Measurements from ENCODE around the gene FBXO30. TPM values are rescaled to one million over a fixed set of nuclear protein-coding genes. Genes with fewer than 3 reads are reported as not detected.
A peak's percentile ranks its signal among the peaks of the same experiment; 100 is the strongest.

Gene FBXO30
- total RNA-seq, 2 experiments from 2014 or later = 5.3 to 11.7 TPM

- DNase-seq (ENCODE audit: low spot score) = no peak
- Histone ChIP-seq H3K36me3 (ENCODE audit: insufficient read depth, low read length) (no peaks in the 10 kb centered on the region), H3K27ac (ENCODE audit: low read depth, low read length, poor library complexity, severe bottlenecking) (no peak overlapping the region), H3K4me3 (ENCODE audit: low read depth, low read length, poor library complexity, severe bottlenecking) (no peak overlapping the region), H3K9me2 (ENCODE audit: insufficient read depth, low read length) (no peaks in the 10 kb centered on the region), H2AFZ (ENCODE audit: low read length) (no peak overlapping the region), H3K9me3 (ENCODE audit: low read length) (no peaks in the 10 kb centered on the region), H3K4me2 (ENCODE audit: low read length) (no peak overlapping the region), H4K20me1 (ENCODE audit: insufficient read depth, low read length) (no peaks in the 10 kb centered on the region), H3K4me1 (ENCODE audit: insufficient read depth, low read length, poor library complexity, severe bottlenecking) (peaks cover 8% of the 10 kb centered on the region), H3K79me2 (ENCODE audit: insufficient read depth, low read depth, low read length) (no peaks in the 10 kb centered on the region)
- ChIA-PET POLR2A (interaction anchor here (0.7 to 1.0 kb wide), 2 partner anchors 9 to 10 kb away, joined by 4 read pairs; no protein-coding TSS in a partner anchor), CTCF (ENCODE audit: unreplicated experiment) (no interaction called here)
- TF ChIP-seq EZH2phosphoT487 (IDR thresholded peaks at IDR 0.05; ENCODE audit: borderline replicate concordance, low read depth, low read length) (no peak), CTCF (conservative IDR thresholded peaks at IDR 0.05; ENCODE audit: low read length) (no peak)
- intact Hi-C loops (cut with micrococcal nuclease; ENCODE audit: unreplicated experiment) = loop anchor here (10.0 kb wide), 1 partner anchor 941 kb away; no protein-coding TSS in a partner anchor
- BruUV-seq (replicated peaks) = no TSS peak
Observed at GRCh38 chr6:145763742-145764141, 50.9 kb downstream of the FBXO30 start.

- no peaks in the 10 kb centered on the region for H3K9me3 ChIP-seq (ENCODE audit: low read length)
- peak; percentile 68 for DNase-seq (ENCODE audit: low spot score)
- no TSS peak for BruUV-seq (replicated peaks)
- H3K79me2 ChIP-seq (ENCODE audit: insufficient read depth, low read depth, low read length) = no peaks in the 10 kb centered on the region
- H3K4me3 ChIP-seq (ENCODE audit: low read depth, low read length, poor library complexity, severe bottlenecking) = no peak overlapping the region
- POLR2A ChIA-PET = interaction anchor here (1.2 to 1.7 kb wide), 3 partner anchors 10 to 102 kb away, joined by 3 to 4 read pairs (median 3); no protein-coding TSS in a partner anchor
- TF ChIP-seq CTCF (conservative IDR thresholded peaks at IDR 0.05; ENCODE audit: low read length) = peak; percentile 79
- TF ChIP-seq EZH2phosphoT487 (IDR thresholded peaks at IDR 0.05; ENCODE audit: borderline replicate concordance, low read depth, low read length) = no peak
- intact Hi-C loops (cut with micrococcal nuclease; ENCODE audit: unreplicated experiment) = loop anchor here (1.0 to 10.0 kb wide), 2 partner anchors 127 to 943 kb away; no protein-coding TSS in a partner anchor
- H3K4me1 ChIP-seq (ENCODE audit: insufficient read depth, low read length, poor library complexity, severe bottlenecking) = peaks cover 8% of the 10 kb centered on the region
- H3K4me2 ChIP-seq (ENCODE audit: low read length) = no peak overlapping the region
- H3K36me3 ChIP-seq (ENCODE audit: insufficient read depth, low read length) = no peaks in the 10 kb centered on the region
- CTCF ChIA-PET (ENCODE audit: unreplicated experiment) = interaction anchor here (0.9 kb wide), 1 partner anchor 127 kb away, joined by 4 read pairs; no protein-coding TSS in a partner anchor
- no peaks in the 10 kb centered on the region for H3K9me2 ChIP-seq (ENCODE audit: insufficient read depth, low read length)
- H4K20me1 ChIP-seq (ENCODE audit: insufficient read depth, low read length) = no peaks in the 10 kb centered on the region
- no peak overlapping the region for H3K27ac ChIP-seq (ENCODE audit: low read depth, low read length, poor library complexity, severe bottlenecking)
- no peak overlapping the region for H2AFZ ChIP-seq (ENCODE audit: low read length)
Observed at GRCh38 chr6:145761584-145761983, 53.0 kb downstream of the FBXO30 start.

- Histone ChIP-seq H3K36me3 (ENCODE audit: insufficient read depth, low read length) (no peaks in the 10 kb centered on the region), H3K9me3 (ENCODE audit: low read length) (no peaks in the 10 kb centered on the region), H2AFZ (ENCODE audit: low read length) (no peak overlapping the region), H4K20me1 (ENCODE audit: insufficient read depth, low read length) (no peaks in the 10 kb centered on the region), H3K4me3 (ENCODE audit: low read depth, low read length, poor library complexity, severe bottlenecking) (no peak overlapping the region), H3K9me2 (ENCODE audit: insufficient read depth, low read length) (no peaks in the 10 kb centered on the region), H3K27ac (ENCODE audit: low read depth, low read length, poor library complexity, severe bottlenecking) (no peak overlapping the region), H3K4me2 (ENCODE audit: low read length) (no peak overlapping the region), H3K79me2 (ENCODE audit: insufficient read depth, low read depth, low read length) (no peaks in the 10 kb centered on the region), H3K4me1 (ENCODE audit: insufficient read depth, low read length, poor library complexity, severe bottlenecking) (peaks cover 8% of the 10 kb centered on the region)
- CTCF ChIA-PET (ENCODE audit: unreplicated experiment) = no interaction called here
- intact Hi-C loops (cut with micrococcal nuclease; ENCODE audit: unreplicated experiment) = no loop called here
- POLR2A ChIA-PET = interaction anchor here (0.6 to 1.4 kb wide), 4 partner anchors 15 to 543 kb away, joined by 3 to 6 read pairs (median 4); no protein-coding TSS in a partner anchor
- no TSS peak for BruUV-seq (replicated peaks)
- DNase-seq (ENCODE audit: low spot score) = no peak
- no peak for TF ChIP-seq CTCF (conservative IDR thresholded peaks at IDR 0.05; ENCODE audit: low read length)
- no peak for TF ChIP-seq EZH2phosphoT487 (IDR thresholded peaks at IDR 0.05; ENCODE audit: borderline replicate concordance, low read depth, low read length)
Observed at GRCh38 chr6:145758113-145758512, 56.5 kb downstream of the FBXO30 start.

Data from OCI-LY7 (cell line).